ENCODE measurements around the gene VAV2. TPM values are rescaled to one million over a fixed set of nuclear protein-coding genes. Genes with fewer than 3 reads are reported as not detected.

Gene VAV2
- total RNA-seq, 6 experiments from 2014 or later: 17.6 to 24.5 (median 21.7) TPM

GRCh38 chr9:134010310-134011173 lies 18.4 kb upstream of the VAV2 start:
- H3K4me3 Mint-ChIP-seq: no peak overlapping the region
- H3K27ac Mint-ChIP-seq: no peak overlapping the region
- H3K27me3 Mint-ChIP-seq (ENCODE audit: insufficient read depth): peaks cover 20% of the 10 kb centered on the region
- peaks cover 13% of the 10 kb centered on the region; the same call in 1 of the 2 replicates for H3K36me3 Mint-ChIP-seq (ENCODE audit: low read depth)
- H3K9me3 Mint-ChIP-seq: peaks cover 19% of the 10 kb centered on the region
- no peaks in the 10 kb centered on the region for H3K4me1 Mint-ChIP-seq (ENCODE audit: low read depth)
- no peak for DNase-seq
- no peak for TF ChIP-seq CTCF (IDR thresholded peaks at IDR 0.05)

GRCh38 chr9:134007571-134007970 lies 15.4 kb upstream of the VAV2 start:
- Mint-ChIP-seq H3K4me1 (ENCODE audit: low read depth) (no peaks in the 10 kb centered on the region), H3K27me3 (ENCODE audit: insufficient read depth) (peaks cover 25% of the 10 kb centered on the region), H3K27ac (no peak overlapping the region), H3K36me3 (ENCODE audit: low read depth) (0 out of 2 replicates have a peak, but pooled peaks cover 4% of the 10 kb centered on the region), H3K9me3 (peaks cover 9% of the 10 kb centered on the region), H3K4me3 (no peak overlapping the region)
- TF ChIP-seq CTCF (IDR thresholded peaks at IDR 0.05): no peak
- no peak for DNase-seq

- no peak for DNase-seq
- TF ChIP-seq CTCF (IDR thresholded peaks at IDR 0.05): no peak
- H3K9me3 Mint-ChIP-seq: peaks cover 9% of the 10 kb centered on the region
- no peak overlapping the region for H3K4me3 Mint-ChIP-seq
- peaks cover 25% of the 10 kb centered on the region for H3K27me3 Mint-ChIP-seq (ENCODE audit: insufficient read depth)
- no peaks in the 10 kb centered on the region for H3K4me1 Mint-ChIP-seq (ENCODE audit: low read depth)
- H3K36me3 Mint-ChIP-seq (ENCODE audit: low read depth): 0 out of 2 replicates have a peak, but pooled peaks cover 4% of the 10 kb centered on the region
- H3K27ac Mint-ChIP-seq: no peak overlapping the region
Observed at GRCh38 chr9:134007150-134007549, 15.0 kb upstream of the VAV2 start.

GRCh38 chr9:134005381-134005780 lies 13.3 kb upstream of the VAV2 start:
- H3K4me1 Mint-ChIP-seq (ENCODE audit: low read depth): no peaks in the 10 kb centered on the region
- no peak overlapping the region for H3K27ac Mint-ChIP-seq
- H3K36me3 Mint-ChIP-seq (ENCODE audit: low read depth): no peaks in the 10 kb centered on the region
- no peak for DNase-seq
- H3K4me3 Mint-ChIP-seq: no peak overlapping the region
- no peaks in the 10 kb centered on the region for H3K9me3 Mint-ChIP-seq
- TF ChIP-seq CTCF (IDR thresholded peaks at IDR 0.05): no peak
- H3K27me3 Mint-ChIP-seq (ENCODE audit: insufficient read depth): peaks cover 32% of the 10 kb centered on the region

GRCh38 chr9:134004881-134005280 lies 12.8 kb upstream of the VAV2 start:
- Mint-ChIP-seq H3K27ac (no peak overlapping the region), H3K9me3 (no peaks in the 10 kb centered on the region), H3K4me3 (no peak overlapping the region), H3K4me1 (ENCODE audit: low read depth) (no peaks in the 10 kb centered on the region), H3K36me3 (ENCODE audit: low read depth) (no peaks in the 10 kb centered on the region), H3K27me3 (ENCODE audit: insufficient read depth) (peaks cover 31% of the 10 kb centered on the region)
- no peak for DNase-seq
- no peak for TF ChIP-seq CTCF (IDR thresholded peaks at IDR 0.05)
